Kidney epithelial cell (primary cell): ENCODE data around the gene ANHX. TPM values are rescaled to one million over a fixed set of nuclear protein-coding genes. Genes with fewer than 3 reads are reported as not detected.

ENCODE experiments used
- DNase-seq: peaks from one replicate; pipeline ENCODE4 v3.0.0-alpha.2; 2010; ENCODE audit warnings: low read depth
- H3K27me3 ChIP-seq: 2 replicates; pipeline ENCODE4 v1.6.0; 2011; ENCODE audit warnings: low read length; ENCODE audit not compliant: control insufficient read depth, insufficient read depth
- H3K36me3 ChIP-seq: 2 replicates; pipeline ENCODE4 v1.5.1; 2011; ENCODE audit warnings: low read length; ENCODE audit not compliant: control insufficient read depth, insufficient read depth
- H3K4me3 ChIP-seq: 2 replicates; pipeline ENCODE4 v1.5.1; 2011; ENCODE audit warnings: low read depth, mild to moderate bottlenecking, control low read depth, low read length
- total RNA-seq: library from RNA; depleted of rRNA; stranded (reverse); fragments of >200 nt; gene quantifications from 2 replicates; pipeline ENCODE4 v1.2.3, GENCODE V29; 2015
- TF ChIP-seq, protein P1 (sequence below): IDR thresholded peaks from 2 replicates; pipeline ENCODE4 v1.5.1; 2011; ENCODE audit warnings: mild to moderate bottlenecking, moderate library complexity, low read length, control low read depth, inconsistent platforms; ENCODE audit not compliant: insufficient read depth, poor library complexity, severe bottlenecking

The ANHX gene
- total RNA-seq, 1 donor from 2014 or later, result not detected

DNA sequence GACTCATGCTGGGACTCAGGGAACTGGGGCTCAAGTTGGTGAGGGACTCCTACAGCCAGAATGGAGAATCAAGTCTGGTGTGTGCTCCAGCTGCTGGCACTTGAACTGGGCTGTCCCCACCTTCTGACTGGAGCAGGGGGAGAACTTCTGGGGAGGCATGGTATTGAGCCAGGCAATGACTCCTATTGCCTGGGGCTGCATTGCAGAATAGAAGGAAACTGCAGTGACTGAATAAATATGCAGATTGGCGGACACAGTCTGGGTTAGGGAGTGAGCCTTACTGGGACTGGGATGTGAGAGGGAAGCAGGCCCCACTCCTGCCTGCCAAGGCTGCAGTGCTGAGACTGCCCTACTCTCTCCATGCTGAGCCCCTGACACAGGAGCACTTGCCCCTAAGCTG, 63.2 kb downstream of the ANHX start:
- TF ChIP-seq, protein P1, sequence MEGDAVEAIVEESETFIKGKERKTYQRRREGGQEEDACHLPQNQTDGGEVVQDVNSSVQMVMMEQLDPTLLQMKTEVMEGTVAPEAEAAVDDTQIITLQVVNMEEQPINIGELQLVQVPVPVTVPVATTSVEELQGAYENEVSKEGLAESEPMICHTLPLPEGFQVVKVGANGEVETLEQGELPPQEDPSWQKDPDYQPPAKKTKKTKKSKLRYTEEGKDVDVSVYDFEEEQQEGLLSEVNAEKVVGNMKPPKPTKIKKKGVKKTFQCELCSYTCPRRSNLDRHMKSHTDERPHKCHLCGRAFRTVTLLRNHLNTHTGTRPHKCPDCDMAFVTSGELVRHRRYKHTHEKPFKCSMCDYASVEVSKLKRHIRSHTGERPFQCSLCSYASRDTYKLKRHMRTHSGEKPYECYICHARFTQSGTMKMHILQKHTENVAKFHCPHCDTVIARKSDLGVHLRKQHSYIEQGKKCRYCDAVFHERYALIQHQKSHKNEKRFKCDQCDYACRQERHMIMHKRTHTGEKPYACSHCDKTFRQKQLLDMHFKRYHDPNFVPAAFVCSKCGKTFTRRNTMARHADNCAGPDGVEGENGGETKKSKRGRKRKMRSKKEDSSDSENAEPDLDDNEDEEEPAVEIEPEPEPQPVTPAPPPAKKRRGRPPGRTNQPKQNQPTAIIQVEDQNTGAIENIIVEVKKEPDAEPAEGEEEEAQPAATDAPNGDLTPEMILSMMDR, result no peak
- H3K27me3 ChIP-seq, result no peaks in the 10 kb centered on the region
- DNase-seq, result no peak

More for the DNA sequence above, 63.2 kb downstream of the ANHX start:
- no peaks in the 10 kb centered on the region for H3K36me3 ChIP-seq
- H3K4me3 ChIP-seq, result no peak overlapping the region

Other genes starting within 250 kb of the ANHX start
- gene ZNF26, start 249.5 kb downstream of the ANHX start, total RNA-seq, result 11.3 and 12.0 TPM in 2 replicates
- gene ZNF84, start 198.4 kb downstream of the ANHX start, total RNA-seq, result 28.4 and 28.5 TPM in 2 replicates
- gene ZNF140, start 155.0 kb downstream of the ANHX start, total RNA-seq, result 19.6 and 24.0 TPM in 2 replicates
- 0.63 and 0.82 TPM in 2 replicates for gene ZNF891, start 105.6 kb downstream of the ANHX start, total RNA-seq
- gene ZNF10, start 105.2 kb downstream of the ANHX start, total RNA-seq, result 3.3 and 3.6 TPM in 2 replicates
- 18.6 and 26.2 TPM in 2 replicates for gene ZNF268, start 54.4 kb downstream of the ANHX start, total RNA-seq